Effector memory CD4-positive, alpha-beta T cell (primary cell): ENCODE measurements around the gene PHIP.

Source experiments
- DNase-seq, 3 donors: peaks; one replicate each; pipeline ENCODE4 v3.0.0-alpha.2; 2020
- H3K27ac ChIP-seq: 2 replicates; pipeline ENCODE4 v1.7.0; 2013; ENCODE audit warnings: mild to moderate bottlenecking, low read length, moderate library complexity; ENCODE audit not compliant: insufficient read depth, poor library complexity, severe bottlenecking
- H3K27me3 ChIP-seq: replicated peaks from 2 replicates; pipeline ENCODE4 v1.7.0; 2013; ENCODE audit warnings: mild to moderate bottlenecking, low read length; ENCODE audit not compliant: insufficient read depth, control insufficient read depth, poor library complexity, severe bottlenecking
- H3K36me3 ChIP-seq: 2 replicates; pipeline ENCODE4 v1.7.0; 2013; ENCODE audit warnings: mild to moderate bottlenecking, low read length, moderate library complexity; ENCODE audit not compliant: control insufficient read depth, insufficient read depth
- H3K4me1 ChIP-seq: 2 replicates; pipeline ENCODE4 v1.7.0; 2013; ENCODE audit warnings: low read length, mild to moderate bottlenecking; ENCODE audit not compliant: control insufficient read depth, insufficient read depth, poor library complexity, severe bottlenecking
- H3K4me3 ChIP-seq: 2 replicates; pipeline ENCODE4 v1.7.0; 2013; ENCODE audit warnings: low read length, low read depth, mild to moderate bottlenecking; ENCODE audit not compliant: insufficient read depth, poor library complexity, severe bottlenecking
- H3K9me3 ChIP-seq: 2 replicates; pipeline ENCODE4 v1.7.0; 2013; ENCODE audit warnings: mild to moderate bottlenecking, low read length, moderate library complexity; ENCODE audit not compliant: control insufficient read depth

PHIP gene

DNA sequence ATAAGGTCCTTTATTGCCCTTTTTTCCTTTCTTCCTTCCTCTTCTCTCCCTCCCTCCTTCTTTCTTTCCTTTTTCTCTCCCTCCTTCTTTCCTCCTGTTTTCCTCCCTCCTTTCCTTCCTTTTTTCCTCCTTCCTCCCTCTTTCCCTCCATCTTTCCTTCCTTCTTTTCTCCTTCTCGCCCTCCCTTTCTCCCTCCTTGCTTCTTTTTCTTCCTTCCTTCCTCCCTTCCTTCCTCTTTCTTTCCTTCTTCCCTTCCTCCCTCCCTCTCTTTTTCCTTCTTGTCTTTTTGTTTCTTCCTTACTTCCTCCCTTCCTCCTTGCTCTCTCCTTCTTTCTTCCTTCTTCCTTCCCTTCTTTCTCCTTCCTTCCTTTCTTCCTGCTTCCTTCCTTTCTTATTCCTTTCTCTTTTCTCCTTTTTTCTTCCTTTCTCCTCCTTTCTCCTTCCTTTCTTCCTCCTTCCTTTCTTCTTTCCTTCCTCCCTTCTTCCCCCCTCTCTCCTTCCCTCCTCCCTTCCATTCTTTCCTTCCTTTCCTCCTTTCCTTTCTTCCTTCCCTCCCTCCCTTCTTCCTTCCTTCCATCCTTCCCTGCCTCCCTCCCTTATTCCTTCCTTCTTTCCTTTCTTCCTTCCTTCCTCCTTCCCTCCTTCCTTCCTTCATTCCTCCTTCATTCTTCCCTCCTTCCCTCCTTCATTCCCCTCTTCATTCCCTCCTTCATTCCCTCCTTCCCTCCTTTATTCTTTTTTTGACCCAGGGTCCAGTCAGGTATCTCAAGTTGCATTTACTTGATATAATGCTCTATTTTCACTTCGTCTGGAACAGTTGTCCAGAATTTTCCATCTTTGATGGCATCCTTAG, 11.7 kb upstream of the PHIP start:
- no peaks in the 10 kb centered on the region for H3K36me3 ChIP-seq

DNA sequence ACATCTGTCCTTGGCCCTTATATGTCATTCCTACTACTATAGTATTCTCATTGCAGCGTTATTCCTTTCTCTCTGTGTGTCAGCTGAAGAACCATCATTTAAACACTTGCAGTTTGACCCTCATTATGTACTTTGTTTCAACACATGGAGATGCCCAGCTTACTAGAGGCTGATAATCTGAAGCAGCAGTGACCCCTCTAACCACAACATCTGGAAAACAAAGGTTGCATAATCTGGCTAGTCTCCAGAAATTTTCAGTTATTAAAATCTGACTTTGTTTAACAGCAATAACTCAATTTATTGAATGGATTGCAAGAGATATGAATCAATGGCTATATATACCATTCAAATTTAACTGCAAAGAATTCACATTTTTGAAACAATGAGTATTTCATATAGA, 6.6 kb upstream of the PHIP start:
- Histone ChIP-seq H3K9me3 (no peaks in the 10 kb centered on the region), H3K36me3 (no peaks in the 10 kb centered on the region), H3K4me3 (no peak overlapping the region), H3K4me1 (no peaks in the 10 kb centered on the region), H3K27ac (no peak overlapping the region), H3K27me3 (no peaks in the 10 kb centered on the region)
- no peak for DNase-seq

More for the DNA sequence above, 11.7 kb upstream of the PHIP start:
- no peaks in the 10 kb centered on the region for H3K4me1 ChIP-seq
- H3K9me3 ChIP-seq, result no peaks in the 10 kb centered on the region
- no peaks in the 10 kb centered on the region for H3K27me3 ChIP-seq
- no peak overlapping the region for H3K4me3 ChIP-seq
- DNase-seq, result no peak
- H3K27ac ChIP-seq, result no peak overlapping the region

DNA sequence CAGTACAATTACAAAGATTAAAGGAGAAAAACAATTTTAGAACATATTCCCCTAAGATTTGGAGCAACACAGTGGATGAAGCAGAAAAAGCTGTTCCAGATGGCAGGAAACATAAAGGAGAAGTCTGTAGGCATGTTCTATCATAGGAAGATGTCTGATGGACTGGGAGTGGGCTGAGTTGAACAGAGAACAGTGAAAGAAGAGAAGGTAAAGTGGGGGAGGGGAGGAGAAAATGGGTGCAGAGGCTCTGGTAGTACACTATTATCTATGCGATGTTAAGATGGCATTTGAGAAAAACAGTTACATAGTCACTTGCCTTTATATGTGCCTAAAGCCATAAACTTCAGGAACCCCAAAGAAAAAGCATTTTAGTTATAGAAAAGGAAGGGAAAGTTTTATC, 4.2 kb upstream of the PHIP start:
- no peak for DNase-seq
- no peak overlapping the region for H3K4me3 ChIP-seq
- H3K4me1 ChIP-seq, result no peaks in the 10 kb centered on the region
- H3K36me3 ChIP-seq, result no peaks in the 10 kb centered on the region
- H3K27ac ChIP-seq, result no peak overlapping the region
- no peaks in the 10 kb centered on the region for H3K27me3 ChIP-seq
- H3K9me3 ChIP-seq, result no peaks in the 10 kb centered on the region

DNA sequence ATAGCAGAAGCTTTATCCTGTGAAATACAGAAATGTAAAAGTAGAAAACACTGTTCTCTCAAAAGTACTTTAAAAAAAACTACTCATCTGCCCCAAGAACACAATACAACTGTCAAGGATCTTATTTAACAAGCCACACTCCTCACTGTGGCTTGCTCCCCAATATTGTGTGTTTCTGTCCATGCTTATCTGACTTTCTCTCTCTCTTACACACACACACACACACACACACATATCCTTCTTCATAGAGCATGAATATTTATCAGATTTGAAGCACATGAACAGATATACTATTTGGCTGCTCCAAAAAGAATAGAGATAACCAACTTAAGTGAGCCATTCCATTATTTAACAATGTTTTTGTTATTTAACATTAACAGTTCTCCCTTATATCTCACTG, 3.6 kb upstream of the PHIP start:
- H3K4me1 ChIP-seq, result no peaks in the 10 kb centered on the region
- H3K4me3 ChIP-seq, result no peak overlapping the region
- H3K27me3 ChIP-seq, result no peaks in the 10 kb centered on the region
- H3K9me3 ChIP-seq, result no peaks in the 10 kb centered on the region
- DNase-seq, result no peak
- no peak overlapping the region for H3K27ac ChIP-seq
- H3K36me3 ChIP-seq, result no peaks in the 10 kb centered on the region

DNA sequence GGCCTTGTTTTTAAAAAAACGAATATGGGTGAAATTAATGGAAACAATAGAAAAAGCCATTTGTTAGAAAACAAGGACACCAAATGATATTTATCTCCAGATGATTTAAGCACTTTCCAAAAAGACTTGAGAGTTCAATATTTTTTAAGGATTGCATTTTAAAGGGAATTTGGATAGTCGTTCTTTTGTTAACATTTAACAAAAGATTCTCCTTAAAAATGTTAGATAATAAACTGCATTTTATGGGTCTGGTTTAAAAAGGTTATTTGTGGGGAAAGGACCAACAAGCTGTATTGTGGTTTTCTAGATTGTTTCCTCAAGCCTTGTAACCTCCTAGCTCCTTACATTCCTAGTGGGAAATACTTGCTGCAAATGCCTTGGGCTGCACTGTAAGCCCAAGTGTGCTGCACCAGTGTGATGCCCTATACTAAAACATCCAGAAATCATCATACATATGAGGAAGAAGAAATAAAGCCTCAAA, 1.5 kb upstream of the PHIP start:
- H3K27me3 ChIP-seq, result no peaks in the 10 kb centered on the region
- peak overlapping the region; percentile 95 for H3K27ac ChIP-seq
- H3K36me3 ChIP-seq, result no peaks in the 10 kb centered on the region
- H3K4me3 ChIP-seq, result peak overlapping the region; percentile 99
- peaks cover 9% of the 10 kb centered on the region for H3K4me1 ChIP-seq
- H3K9me3 ChIP-seq, result no peaks in the 10 kb centered on the region
- DNase-seq, result no peak

DNA sequence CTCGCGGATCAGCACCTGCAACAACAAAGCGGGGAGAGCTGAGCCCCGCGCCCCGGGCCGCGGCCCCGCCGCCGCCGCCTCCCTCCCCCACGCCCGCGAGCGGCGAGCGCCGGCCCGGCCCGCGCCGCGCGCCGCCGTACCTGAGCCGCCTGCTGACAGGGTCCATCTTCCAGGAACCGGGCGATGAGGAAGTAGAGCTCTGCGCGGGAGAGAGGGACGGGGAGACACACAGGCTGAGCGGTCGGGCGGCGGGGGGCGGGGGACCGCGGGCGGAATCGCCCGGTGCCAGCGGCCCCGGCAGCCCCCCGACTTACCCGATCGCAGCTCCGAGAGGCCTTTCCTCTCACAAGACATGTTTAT, 359 bp downstream of the PHIP start:
- H3K36me3 ChIP-seq, result no peaks in the 10 kb centered on the region
- H3K4me3 ChIP-seq, result peak overlapping the region; percentile 99
- no peaks in the 10 kb centered on the region for H3K27me3 ChIP-seq
- peak in 2 of 3 donors; percentile 36 to 50 for DNase-seq
- no peaks in the 10 kb centered on the region for H3K9me3 ChIP-seq
- H3K27ac ChIP-seq, result peak overlapping the region; percentile 95
- peaks cover 14% of the 10 kb centered on the region for H3K4me1 ChIP-seq

DNA sequence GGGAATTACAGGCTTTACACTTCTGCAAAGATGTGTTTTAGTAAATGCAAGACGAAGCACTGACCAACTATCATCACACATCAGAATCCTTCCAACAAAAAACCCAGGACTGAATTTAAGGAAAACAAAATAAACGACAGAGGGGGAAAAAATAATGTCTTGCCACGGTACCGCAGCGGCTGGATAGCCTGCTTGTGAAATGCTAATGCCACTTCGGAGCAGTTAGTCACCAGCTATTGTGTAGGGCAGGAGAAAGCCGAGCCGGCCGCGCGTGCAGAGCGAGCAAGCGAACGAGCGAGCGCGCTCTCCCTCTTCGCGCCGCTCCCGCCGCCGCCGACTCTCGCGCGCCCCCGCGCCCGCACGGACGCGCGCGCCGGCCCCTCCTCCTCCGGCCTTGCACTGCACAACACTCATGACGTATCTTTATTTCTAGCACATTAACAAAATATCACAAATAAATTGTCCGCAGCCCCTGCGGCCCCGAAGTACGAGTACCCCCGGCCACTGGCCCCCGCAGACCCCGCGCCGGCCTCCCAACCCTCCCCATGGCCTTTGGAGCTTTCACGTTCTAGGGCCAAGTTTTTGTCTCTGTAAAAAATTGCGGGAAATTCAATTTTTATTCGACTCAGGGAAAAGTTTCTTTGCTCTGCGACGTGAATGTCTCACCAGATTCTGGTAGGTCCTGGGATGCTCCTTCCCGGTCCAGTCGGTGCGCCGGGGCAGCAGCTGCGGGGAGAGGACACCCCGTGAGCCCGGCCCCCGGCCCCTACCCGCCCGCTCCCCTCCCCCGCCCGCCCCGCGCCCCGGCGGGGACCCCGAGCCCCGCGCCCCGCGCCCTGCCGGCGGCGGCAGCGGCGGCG, 1.0 kb downstream of the PHIP start:
- H3K27me3 ChIP-seq, result no peaks in the 10 kb centered on the region
- peak overlapping the region; percentile 89 for H3K27ac ChIP-seq
- DNase-seq, result peak; percentile 70 to 84 (median 75)
- H3K36me3 ChIP-seq, result no peaks in the 10 kb centered on the region
- no peaks in the 10 kb centered on the region for H3K9me3 ChIP-seq
- H3K4me3 ChIP-seq, result peak overlapping the region; percentile 92
- H3K4me1 ChIP-seq, result peaks cover 14% of the 10 kb centered on the region

DNA sequence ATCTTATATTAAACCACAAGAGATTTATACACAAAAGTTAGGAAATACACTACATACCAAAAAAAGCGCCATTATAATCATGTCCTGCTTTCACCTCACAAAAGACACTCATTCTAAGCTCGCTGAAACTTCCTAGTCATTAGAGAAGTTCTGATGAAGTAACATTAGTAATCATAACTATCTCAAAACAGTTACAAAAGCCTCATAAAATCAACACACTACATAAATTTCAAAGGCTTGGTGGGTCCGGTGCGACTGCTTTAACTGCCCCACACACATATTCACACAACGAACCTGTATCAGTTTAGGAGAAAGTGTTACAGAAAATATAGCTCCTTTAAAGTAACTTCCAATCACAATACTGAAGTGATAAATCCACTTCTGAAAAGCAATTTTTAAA, 1.9 kb downstream of the PHIP start:
- Histone ChIP-seq H3K36me3 (no peaks in the 10 kb centered on the region), H3K27ac (peak overlapping the region; percentile 89), H3K27me3 (no peaks in the 10 kb centered on the region), H3K9me3 (no peaks in the 10 kb centered on the region), H3K4me3 (peak overlapping the region; percentile 92), H3K4me1 (peaks cover 14% of the 10 kb centered on the region)
- DNase-seq, result no peak

DNA sequence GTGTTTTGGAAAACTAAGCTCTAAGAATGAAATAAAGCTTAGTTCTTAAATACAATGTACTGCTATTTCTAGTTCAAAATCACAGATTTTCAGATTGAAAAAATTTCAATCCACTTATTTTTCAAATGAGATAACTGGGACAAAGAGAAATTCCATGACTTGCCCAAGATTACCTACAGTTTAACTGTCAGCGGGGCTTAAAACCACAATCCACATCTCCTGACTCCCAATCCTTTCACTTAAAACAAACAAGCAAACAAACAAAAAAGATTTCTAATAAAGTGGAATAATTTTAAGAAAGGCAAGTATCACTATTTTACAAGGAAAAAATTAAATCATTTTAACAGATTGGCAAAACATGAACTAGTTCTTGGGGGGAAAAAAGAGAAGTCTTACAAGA, 4.2 kb downstream of the PHIP start:
- Histone ChIP-seq H3K36me3 (no peaks in the 10 kb centered on the region), H3K4me3 (no peak overlapping the region), H3K4me1 (peaks cover 19% of the 10 kb centered on the region), H3K27ac (no peak overlapping the region), H3K9me3 (no peaks in the 10 kb centered on the region), H3K27me3 (no peaks in the 10 kb centered on the region)
- no peak for DNase-seq

DNA sequence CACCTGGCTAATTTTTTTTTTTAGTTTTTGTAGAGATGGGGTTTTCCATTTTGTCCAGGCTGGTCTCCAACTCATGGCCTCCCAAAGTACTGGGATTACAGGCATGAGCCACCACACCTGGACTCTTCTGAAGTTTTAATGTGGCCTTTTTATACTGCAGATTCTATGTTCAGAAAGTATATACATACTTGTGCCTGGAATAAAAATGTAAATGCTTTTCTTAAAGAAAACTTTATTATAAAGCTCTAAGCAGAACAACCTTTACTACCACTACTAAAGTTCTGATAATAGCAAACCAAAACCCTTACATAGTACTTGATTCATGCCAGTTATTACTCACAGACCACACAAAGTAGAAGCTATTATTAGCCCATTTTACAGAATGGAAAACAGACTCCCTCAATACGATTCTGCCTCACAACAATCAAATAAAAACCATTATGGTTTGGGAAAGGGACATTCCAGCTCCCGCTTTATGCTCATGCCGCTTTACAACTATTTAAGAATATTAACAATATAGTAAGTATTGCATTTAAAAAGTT, 5.3 kb downstream of the PHIP start:
- H3K4me3 ChIP-seq, result no peak overlapping the region
- no peaks in the 10 kb centered on the region for H3K27me3 ChIP-seq
- H3K9me3 ChIP-seq, result no peaks in the 10 kb centered on the region
- no peaks in the 10 kb centered on the region for H3K36me3 ChIP-seq
- no peak for DNase-seq
- H3K27ac ChIP-seq, result no peak overlapping the region
- H3K4me1 ChIP-seq, result peaks cover 19% of the 10 kb centered on the region
